HepG2 (cell line): ENCODE results near the gene SYP. TPM values are rescaled to one million over a fixed set of nuclear protein-coding genes. Genes with fewer than 3 reads are reported as not detected.

Source experiments
- TFDP1 ChIP-seq: IDR thresholded peaks from 2 replicates; pipeline ENCODE4 v1.6.1; 2016; ENCODE audit warnings: missing compliant biosample characterization, missing genetic modification reagents, borderline replicate concordance
- ZBTB33 ChIP-seq: sonication (generic); formaldehyde crosslinking; IDR thresholded peaks from 2 replicates; pipeline ENCODE4 v1.4.0; 2020; ENCODE audit warnings: missing genetic modification reagents
- ZNF574 ChIP-seq: sonication (generic); formaldehyde crosslinking; IDR thresholded peaks from 2 replicates; pipeline ENCODE4 v1.4.0; 2020; ENCODE audit warnings: missing genetic modification reagents
- ZNF672 ChIP-seq: sonication (generic); formaldehyde crosslinking; IDR thresholded peaks from 2 replicates; pipeline ENCODE4 v1.8.1; 2022; ENCODE audit warnings: missing genetic modification reagents
- polyA plus RNA-seq, 8 experiments: library from polyadenylated mRNA; depleted of rRNA in 3 of 8; stranded (reverse) in 7 of 8; unstranded in 1 of 8; fragments of >200 nt; fragmentation: Illumina TruSeq in 4 of 8; extraction: Trizol in 4 of 8; gene quantifications; 2 replicates each; pipeline versions ENCODE4 v1.2.1 to v1.2.3, GENCODE V29; 2011 to 2016; ENCODE audit warnings: low read depth in 4 of 8, missing spikeins in 1 of 8, mixed read lengths in 1 of 8; ENCODE audit not compliant: insufficient read depth in 1 of 8
- total RNA-seq, 5 experiments: library from RNA; depleted of rRNA; stranded (reverse); fragments of >200 nt; fragmentation: Illumina TruSeq; extraction: Trizol; gene quantifications; 2 replicates each; pipeline ENCODE4 v1.2.3, GENCODE V29; 2016; ENCODE audit warnings: low read depth in 1 of 5

Gene SYP
- total and polyA plus RNA-seq, 2 of the 13 experiments (the other 11 are each of a cell fraction or from before 2014, with no cell fraction given) = 2.0 to 2.5 TPM

GRCh38 chrX:49163555-49164419, 36.2 kb downstream of the SYP start (continued):
- TF ChIP-seq ZBTB33 (CRISPR knock-in tag) = peak; percentile 64; the same call in 1 of the 2 replicates
- TF ChIP-seq ZNF672 (CRISPR knock-in tag) = no peak
- TF ChIP-seq TFDP1 (CRISPR knock-in tag) = peak; percentile 36; the same call in 1 of the 2 replicates
- TF ChIP-seq ZNF574 (CRISPR knock-in tag) = 0 out of 2 replicates have a peak, but pooled peaks have one; percentile 24
